AG09319 (cell line): ENCODE data around the gene GTF3C6.
A peak's percentile ranks its signal among the peaks of the same experiment; 100 is the strongest.

Experiments
- DNase-seq: peaks from one replicate; pipeline ENCODE4 v3.0.0-alpha.2; 2010; ENCODE audit warnings: low read depth; ENCODE audit errors: extremely low read depth
- CTCF ChIP-seq: IDR thresholded peaks from 2 replicates; pipeline ENCODE4 v1.5.1; 2011; ENCODE audit warnings: low read depth, mild to moderate bottlenecking, inconsistent platforms, low read length, moderate library complexity

The GTF3C6 gene

GRCh38 chr6:110958329-110959192 lies at the start of gene GTF3C6:
TSS of gene GTF3C6 (plus strand) at chr6:110958706. CDS start at chr6:110958770, 64 bp downstream.
- peak; percentile 78 for DNase-seq
- no peak for TF ChIP-seq CTCF

- no peak for TF ChIP-seq CTCF
- no peak for DNase-seq
Observed at GRCh38 chr6:110930781-110931180, 27.7 kb upstream of the GTF3C6 start.

GRCh38 chr6:110933912-110934311 lies 24.6 kb upstream of the GTF3C6 start:
- DNase-seq: no peak
- no peak for TF ChIP-seq CTCF

- no peak for DNase-seq
- no peak for TF ChIP-seq CTCF
Observed at GRCh38 chr6:110934381-110934898, 24.1 kb upstream of the GTF3C6 start.

GRCh38 chr6:110935171-110935570 lies 23.3 kb upstream of the GTF3C6 start:
- no peak for TF ChIP-seq CTCF
- DNase-seq: no peak

- no peak for TF ChIP-seq CTCF
- no peak for DNase-seq
Observed at GRCh38 chr6:110938171-110938570, 20.3 kb upstream of the GTF3C6 start.

GRCh38 chr6:110939429-110940200 lies 18.9 kb upstream of the GTF3C6 start:
- no peak for DNase-seq
- TF ChIP-seq CTCF: no peak
